IMR-90 (cell line): Measurements from ENCODE around the gene KNTC1. TPM values are rescaled to one million over a fixed set of nuclear protein-coding genes. Genes with fewer than 3 reads are reported as not detected.

Experiments
- ATAC-seq: fragments of 200-7000 bp; cut with Tn5 transposase; 2 replicates; pipeline ENCODE4 v1.9.1; 2020; ENCODE audit warnings: low read depth, mild to moderate bottlenecking, moderate library complexity
- BruUV-seq: library from RNA; stranded (reverse); fragments of 400-500 nt; replicated peaks from 2 replicates; lab custom pipeline; 2021; lab: Mats Ljungman, UMichigan
- CTCF ChIA-PET: fragments of 300-600 bp; formaldehyde crosslinking; extraction: SDS; loops from one replicate; lab custom pipeline; 2021; ENCODE audit warnings: antibody characterized with exemption; lab: Yijun Ruan, JAX
- POLR2A ChIA-PET: fragments of 300-600 bp; sonication (Branson Sonifier 250); formaldehyde crosslinking; loops from one replicate; lab custom pipeline; 2022; ENCODE audit warnings: antibody characterized with exemption; ENCODE audit not compliant: unreplicated experiment; lab: Charles Lee
- DNase-seq: peaks from one replicate; pipeline ENCODE4 v3.0.0; 2013
- H2AFZ ChIP-seq: replicated peaks from 2 replicates; pipeline ENCODE3; 2013; ENCODE audit warnings: low read length, mild to moderate bottlenecking; ENCODE audit not compliant: poor library complexity
- H2AK5ac ChIP-seq: 2 replicates; pipeline ENCODE4 v1.6.1; 2013; ENCODE audit warnings: low read depth, low read length, inconsistent platforms
- H2AK9ac ChIP-seq: replicated peaks from 2 replicates; pipeline ENCODE3; 2013; ENCODE audit warnings: mild to moderate bottlenecking, low read depth, low read length, moderate library complexity; ENCODE audit not compliant: poor library complexity
- H2BK120ac ChIP-seq: 2 replicates; pipeline ENCODE4 v1.6.1; 2013; ENCODE audit warnings: low read depth, low read length, inconsistent platforms
- H2BK15ac ChIP-seq: 3 replicates; pipeline ENCODE4 v1.6.1; 2013; ENCODE audit warnings: low read depth, low read length, inconsistent platforms
- H2BK20ac ChIP-seq: 2 replicates; pipeline ENCODE4 v1.6.1; 2013; ENCODE audit warnings: low read depth, mild to moderate bottlenecking, inconsistent platforms, low read length, moderate library complexity
- H2BK5ac ChIP-seq: 2 replicates; pipeline ENCODE4 v1.6.1; 2013; ENCODE audit warnings: mild to moderate bottlenecking, low read depth, low read length, inconsistent platforms; ENCODE audit not compliant: poor library complexity, severe bottlenecking
- H3K14ac ChIP-seq: replicated peaks from 2 replicates; pipeline ENCODE4 v1.6.1; 2013; ENCODE audit warnings: low read depth, low read length, inconsistent platforms
- H3K18ac ChIP-seq: 2 replicates; pipeline ENCODE4 v1.6.1; 2013; ENCODE audit warnings: low read depth, low read length, control low read depth
- H3K23ac ChIP-seq: 2 replicates; pipeline ENCODE4 v1.6.1; 2013; ENCODE audit warnings: low read depth, low read length, inconsistent platforms
- H3K27ac ChIP-seq: 2 replicates; pipeline ENCODE4 v1.5.1; 2013; ENCODE audit warnings: mild to moderate bottlenecking, control low read depth, low read length; ENCODE audit not compliant: insufficient read depth
- H3K27me3 ChIP-seq: 2 replicates; pipeline ENCODE4 v1.6.1; 2013; ENCODE audit warnings: low read length; ENCODE audit not compliant: control insufficient read depth, insufficient read depth
- H3K36me3 ChIP-seq: 2 replicates; pipeline ENCODE4 v1.6.1; 2013; ENCODE audit warnings: low read length, mixed read lengths; ENCODE audit not compliant: control insufficient read depth, insufficient read depth
- H3K4ac ChIP-seq: 2 replicates; pipeline ENCODE4 v1.6.1; 2013; ENCODE audit warnings: low read depth, low read length, inconsistent platforms
- H3K4me1 ChIP-seq: 2 replicates; pipeline ENCODE4 v1.6.1; 2013; ENCODE audit warnings: low read length, mixed read lengths; ENCODE audit not compliant: control insufficient read depth, insufficient read depth
- H3K4me2 ChIP-seq: 2 replicates; pipeline ENCODE4 v1.6.1; 2013; ENCODE audit warnings: low read depth, mild to moderate bottlenecking, control low read depth, low read length, moderate library complexity
- H3K4me3 ChIP-seq: 2 replicates; pipeline ENCODE4 v1.5.1; 2013; ENCODE audit warnings: low read depth, mild to moderate bottlenecking, control low read depth, low read length, moderate library complexity; ENCODE audit not compliant: insufficient read depth
- H3K56ac ChIP-seq: 2 replicates; pipeline ENCODE4 v1.6.1; 2013; ENCODE audit warnings: low read length, inconsistent platforms; ENCODE audit not compliant: insufficient read depth; ENCODE audit errors: extremely low read depth
- H3K79me1 ChIP-seq, 2 experiments: 2 replicates each; pipeline ENCODE4 v1.6.1; 2013; ENCODE audit warnings: low read length in 2 of 2, inconsistent platforms in 1 of 2, low read depth in 1 of 2
- H3K9ac ChIP-seq: 2 replicates; pipeline ENCODE4 v1.6.1; 2013; ENCODE audit warnings: low read depth, low read length, control low read depth
- H3K9me1 ChIP-seq: 2 replicates; pipeline ENCODE4 v1.6.1; 2013; ENCODE audit warnings: low read length, inconsistent platforms; ENCODE audit not compliant: insufficient read depth
- H3K9me3 ChIP-seq: 2 replicates; pipeline ENCODE4 v1.6.1; 2013; ENCODE audit warnings: low read length; ENCODE audit not compliant: control insufficient read depth, insufficient read depth
- H4K20me1 ChIP-seq: 2 replicates; pipeline ENCODE4 v1.6.1; 2013; ENCODE audit warnings: low read length, inconsistent platforms; ENCODE audit not compliant: insufficient read depth
- H4K5ac ChIP-seq: 2 replicates; pipeline ENCODE4 v1.6.1; 2013; ENCODE audit warnings: mild to moderate bottlenecking, low read depth, low read length, control low read depth
- H4K8ac ChIP-seq, 2 experiments: 2 replicates each; pipeline ENCODE4 v1.6.1; 2013; ENCODE audit warnings: low read depth in 2 of 2, low read length in 2 of 2, control low read depth in 1 of 2, inconsistent platforms in 1 of 2
- H4K91ac ChIP-seq: 2 replicates; pipeline ENCODE4 v1.6.1; 2013; ENCODE audit warnings: low read depth, low read length, inconsistent platforms; ENCODE audit not compliant: insufficient read depth
- BHLHE40 ChIP-seq: fragments of 150-350 bp; IDR thresholded peaks from 2 replicates; pipeline ENCODE4 v1.6.1; 2016; ENCODE audit warnings: mild to moderate bottlenecking, low read depth, low read length
- MAFK ChIP-seq: IDR thresholded peaks from 2 replicates; pipeline ENCODE4 v1.6.1; 2012; ENCODE audit warnings: low read depth, low read length, improper control_type of control experiment
- WGBS, 2 experiments: methylation state at CpG; one replicate each; pipeline versions ENCODE4 v1.1.5 to v1.1.7; 2013; ENCODE audit warnings: missing lambda C conversion rate in 2 of 2; ENCODE audit not compliant: insufficient read length in 1 of 2; ENCODE audit errors: extremely low coverage in 2 of 2; 5-methylcytosine and 5-hydroxymethylcytosine counted together
- dilution Hi-C: fragments of 300-500 bp; cut with HindIII; formaldehyde crosslinking; loops from one replicate; pipeline ENCODE4 v1.14.3; 2018; ENCODE audit warnings: low sequenced_read_pairs; ENCODE audit not compliant: unreplicated experiment
- in situ Hi-C: fragments of 300-500 bp; cut with MboI; formaldehyde crosslinking; loops from 3 replicates; pipeline ENCODE4 v1.14.3; 2019; ENCODE audit warnings: low sequenced_read_pairs, inconsistent platforms, mixed read lengths
- intact Hi-C: fragments of 100-400 bp; cut with micrococcal nuclease; formaldehyde crosslinking; loops from 2 replicates; pipeline ENCODE4 v1.10.0; 2022
- polyA plus RNA-seq, 3 experiments: library from polyadenylated mRNA; depleted of rRNA; stranded (reverse); fragments of >200 nt; gene quantifications; 2 replicates each; pipeline ENCODE4 v1.2.3, GENCODE V29; 2012; ENCODE audit warnings: low replicate concordance in 1 of 3
- total RNA-seq: library from RNA; depleted of rRNA; stranded (reverse); fragments of >200 nt; gene quantifications from 2 replicates; pipeline ENCODE4 v1.2.3, GENCODE V29; 2012

The KNTC1 gene
- total and polyA plus RNA-seq, 2 of the 4 experiments (the other 2 are of a cell fraction): 16.6 to 23.7 TPM

GRCh38 chr12:122480753-122481152, 46.3 kb upstream of the KNTC1 start:
- WGBS, 2 experiments: no CpG with 5 or more reads among the region's 8 CpGs
- Histone ChIP-seq H3K27me3 (no peaks in the 10 kb centered on the region), H3K27ac (no peak overlapping the region), H2BK15ac (no peak overlapping the region), H4K8ac (no peak overlapping the region), H2BK120ac (no peak overlapping the region), H3K36me3 (peaks cover 44% of the 10 kb centered on the region), H3K4me1 (no peaks in the 10 kb centered on the region; the same call in 1 of the 2 replicates), H3K79me1 (peaks cover 0 to 16% of the 10 kb centered on the region in 2 experiments; a peak in 3 of 4 replicates), H2AK5ac (no peak overlapping the region), H3K23ac (no peak overlapping the region), H3K9me3 (no peaks in the 10 kb centered on the region), H3K4ac (no peak overlapping the region), H2BK20ac (no peak overlapping the region), H4K20me1 (no peaks in the 10 kb centered on the region; the same call in 1 of the 2 replicates), H3K56ac (no peak overlapping the region), H3K18ac (no peak overlapping the region), H3K9me1 (0 out of 2 replicates have a peak, but pooled peaks cover 4% of the 10 kb centered on the region), H3K14ac (no peak overlapping the region), H4K91ac (no peak overlapping the region), H2AK9ac (no peak overlapping the region), H4K5ac (no peak overlapping the region), H2BK5ac (no peak overlapping the region), H3K4me3 (no peak overlapping the region), H2AFZ (no peak overlapping the region), H3K9ac (no peak overlapping the region), H3K4me2 (no peak overlapping the region)
- ChIA-PET POLR2A (no interaction called here), CTCF (no interaction called here)
- BruUV-seq: no TSS peak
- dilution Hi-C loops: no loop called here
- in situ Hi-C loops: no loop called here
- intact Hi-C loops: no loop called here
- DNase-seq (no peak), ATAC-seq (no peak)
- TF ChIP-seq BHLHE40 (no peak), MAFK (peak; percentile 44)
